DMS53 treated with DMSO at 0.1 percent for 48 hours (cell line): ENCODE data around the gene RIPK3.

Experiments used
- DNase-seq: peaks from one replicate; lab custom pipeline; 2025; ENCODE audit not compliant: unreplicated experiment; lab: John Stamatoyannopoulos, UW

Gene RIPK3

DNA sequence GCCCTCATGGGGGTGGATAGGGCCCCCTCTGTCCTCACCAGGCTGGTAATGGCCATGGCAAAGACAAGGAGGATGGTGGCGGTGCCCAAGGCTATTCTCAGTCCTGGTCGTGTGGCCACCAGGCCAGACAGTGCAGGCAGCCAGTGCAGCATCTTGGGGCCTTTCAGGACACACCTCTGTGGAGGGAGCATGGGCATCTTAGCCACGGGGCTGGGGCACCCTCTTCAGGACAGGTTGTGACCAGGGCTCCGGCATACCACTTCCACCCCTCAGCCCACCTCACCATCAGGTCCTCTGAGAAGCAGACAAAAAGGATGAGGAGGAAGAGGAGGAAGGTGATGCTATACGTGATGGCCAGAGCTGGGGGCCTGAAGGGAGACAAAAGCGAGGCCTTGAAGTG is 15.8 kb downstream of the RIPK3 start:
- DNase-seq = no peak

DNA sequence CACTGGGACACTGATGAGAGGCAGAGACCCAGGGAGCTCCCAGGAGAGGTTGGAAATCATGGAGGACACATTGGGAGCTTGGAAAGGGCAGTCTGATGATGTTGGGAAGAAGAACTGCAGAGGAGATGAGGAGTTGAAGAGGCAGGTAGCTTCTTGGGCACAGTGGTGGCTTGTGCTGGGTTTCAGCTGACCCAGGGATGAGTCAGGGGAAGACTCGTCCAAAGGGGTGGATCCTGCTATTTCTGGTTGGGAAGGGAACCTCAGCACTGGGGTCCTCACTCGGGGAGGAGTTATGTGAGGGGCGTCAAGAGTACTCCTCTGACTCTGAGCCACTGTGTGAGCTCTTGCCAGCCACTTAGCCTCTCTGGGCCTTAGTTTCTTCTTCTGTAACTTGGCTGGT is 16.4 kb downstream of the RIPK3 start:
- DNase-seq = no peak

DNA sequence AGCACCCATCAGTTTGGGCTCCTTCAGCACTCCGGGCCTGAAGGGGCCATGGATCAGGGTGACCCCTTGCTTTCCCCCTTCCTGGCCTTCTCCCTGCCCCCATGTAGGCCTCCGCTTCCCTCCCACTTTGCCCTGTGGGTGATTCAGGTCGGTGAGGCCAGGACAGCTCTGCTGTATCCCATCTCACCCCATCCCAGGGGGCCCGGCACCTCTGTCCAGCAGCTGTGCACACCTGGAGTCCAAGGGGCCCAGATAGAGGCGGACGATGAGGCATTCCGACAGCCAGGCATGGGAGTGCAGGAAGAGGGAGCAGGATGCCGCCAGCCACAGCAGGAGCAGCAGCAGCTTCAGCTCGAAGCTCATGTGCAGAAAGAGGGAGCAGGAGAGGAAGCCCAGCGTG is 17.1 kb downstream of the RIPK3 start:
- no peak for DNase-seq

DNA sequence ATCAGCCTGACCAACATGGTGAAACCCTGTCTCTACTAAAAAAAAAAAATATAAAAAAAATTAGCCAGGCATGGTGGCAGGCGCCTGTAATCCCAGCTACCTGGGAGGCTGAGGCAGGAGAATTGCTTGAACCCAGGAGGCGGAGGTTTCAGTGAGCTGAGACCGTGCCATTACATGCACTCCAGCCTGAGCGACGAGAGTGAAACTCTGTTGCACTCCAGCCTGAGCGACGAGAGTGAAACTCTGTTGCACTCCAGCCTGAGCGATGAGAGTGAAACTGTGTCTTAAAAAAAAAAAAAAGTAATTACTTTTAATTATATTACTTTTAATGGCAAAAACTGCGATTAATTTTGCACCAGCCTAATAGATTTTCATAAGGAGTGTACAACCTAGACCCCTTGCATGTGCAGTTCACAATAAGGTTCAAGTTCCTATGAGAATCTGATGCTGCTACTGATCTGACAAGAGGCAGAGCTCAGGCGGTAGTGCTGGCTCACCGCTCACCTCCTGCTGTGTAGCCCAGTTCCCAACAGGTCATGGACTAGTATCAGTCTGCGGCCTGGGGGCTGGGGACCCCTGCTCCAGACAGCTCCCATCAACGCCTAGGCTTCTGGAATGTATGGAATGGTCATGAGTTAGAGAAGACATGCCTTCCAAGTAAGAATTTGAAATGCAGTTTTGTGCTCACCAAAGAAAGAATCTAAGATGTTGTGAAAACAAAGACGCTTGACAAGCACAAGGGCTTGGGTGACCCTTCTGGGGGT is 18.4 kb downstream of the RIPK3 start:
- no peak for DNase-seq

DNA sequence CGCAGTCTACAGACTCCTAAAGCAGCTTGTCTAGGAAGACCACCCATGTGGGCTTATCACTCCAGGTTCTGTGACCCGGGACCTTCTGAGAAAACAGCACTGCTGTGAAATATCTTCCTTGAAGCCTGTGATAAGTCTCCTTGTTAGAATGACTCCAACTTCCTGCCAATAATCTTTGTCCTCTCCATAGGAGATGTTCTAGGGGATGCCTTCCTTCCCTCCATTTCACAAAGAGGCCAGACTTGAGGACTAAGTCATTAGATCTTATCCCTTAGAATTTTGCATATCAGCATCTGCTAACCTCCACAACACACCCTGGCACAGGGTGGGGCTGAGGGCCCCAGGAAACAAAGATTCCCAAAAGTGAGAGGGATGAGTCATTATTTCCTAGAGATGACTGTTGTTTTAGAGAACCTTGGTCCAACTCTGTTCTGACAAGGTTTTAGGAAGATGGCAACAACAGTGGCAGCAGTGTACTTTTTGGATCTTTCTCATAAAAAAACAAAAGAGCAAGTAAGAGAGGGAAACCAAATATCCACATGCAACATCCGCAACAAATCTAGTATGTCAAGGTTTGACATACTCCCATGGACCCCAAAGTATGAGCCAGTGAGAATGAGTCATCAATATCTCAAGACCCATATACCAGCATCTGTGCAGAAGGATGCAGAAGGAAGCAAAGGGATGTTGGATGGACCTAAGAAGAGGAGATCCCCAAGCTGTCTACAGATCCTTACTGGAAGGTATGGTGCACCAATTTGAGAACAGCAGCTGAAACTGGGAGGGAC is 22.5 kb downstream of the RIPK3 start:
- DNase-seq = no peak

DNA sequence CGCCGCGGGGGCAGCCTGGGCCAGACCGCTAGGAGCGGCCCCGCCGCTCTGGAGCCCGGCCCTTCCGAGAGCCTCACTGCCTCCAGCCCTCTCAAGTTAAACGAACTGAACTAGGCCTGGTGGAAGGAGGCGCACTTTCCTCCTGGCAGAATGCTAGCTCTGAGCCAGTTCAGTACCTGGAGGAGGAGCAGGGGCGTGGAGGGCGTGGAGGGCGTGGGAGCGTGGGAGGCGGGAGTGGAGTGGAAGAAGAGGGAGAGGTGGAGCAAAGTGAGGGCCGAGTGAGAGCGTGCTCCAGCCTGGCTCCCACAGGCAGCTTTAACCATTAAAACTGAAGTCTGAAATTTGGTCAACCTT is 23.2 kb downstream of the RIPK3 start:
- DNase-seq = no peak

DNA sequence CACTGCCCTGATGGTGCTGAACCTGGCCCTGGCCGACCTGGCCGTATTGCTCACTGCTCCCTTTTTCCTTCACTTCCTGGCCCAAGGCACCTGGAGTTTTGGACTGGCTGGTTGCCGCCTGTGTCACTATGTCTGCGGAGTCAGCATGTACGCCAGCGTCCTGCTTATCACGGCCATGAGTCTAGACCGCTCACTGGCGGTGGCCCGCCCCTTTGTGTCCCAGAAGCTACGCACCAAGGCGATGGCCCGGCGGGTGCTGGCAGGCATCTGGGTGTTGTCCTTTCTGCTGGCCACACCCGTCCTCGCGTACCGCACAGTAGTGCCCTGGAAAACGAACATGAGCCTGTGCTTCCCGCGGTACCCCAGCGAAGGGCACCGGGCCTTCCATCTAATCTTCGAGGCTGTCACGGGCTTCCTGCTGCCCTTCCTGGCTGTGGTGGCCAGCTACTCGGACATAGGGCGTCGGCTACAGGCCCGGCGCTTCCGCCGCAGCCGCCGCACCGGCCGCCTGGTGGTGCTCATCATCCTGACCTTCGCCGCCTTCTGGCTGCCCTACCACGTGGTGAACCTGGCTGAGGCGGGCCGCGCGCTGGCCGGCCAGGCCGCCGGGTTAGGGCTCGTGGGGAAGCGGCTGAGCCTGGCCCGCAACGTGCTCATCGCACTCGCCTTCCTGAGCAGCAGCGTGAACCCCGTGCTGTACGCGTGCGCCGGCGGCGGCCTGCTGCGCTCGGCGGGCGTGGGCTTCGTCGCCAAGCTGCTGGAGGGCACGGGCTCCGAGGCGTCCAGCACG is 23.8 kb downstream of the RIPK3 start:
- no peak for DNase-seq

DNA sequence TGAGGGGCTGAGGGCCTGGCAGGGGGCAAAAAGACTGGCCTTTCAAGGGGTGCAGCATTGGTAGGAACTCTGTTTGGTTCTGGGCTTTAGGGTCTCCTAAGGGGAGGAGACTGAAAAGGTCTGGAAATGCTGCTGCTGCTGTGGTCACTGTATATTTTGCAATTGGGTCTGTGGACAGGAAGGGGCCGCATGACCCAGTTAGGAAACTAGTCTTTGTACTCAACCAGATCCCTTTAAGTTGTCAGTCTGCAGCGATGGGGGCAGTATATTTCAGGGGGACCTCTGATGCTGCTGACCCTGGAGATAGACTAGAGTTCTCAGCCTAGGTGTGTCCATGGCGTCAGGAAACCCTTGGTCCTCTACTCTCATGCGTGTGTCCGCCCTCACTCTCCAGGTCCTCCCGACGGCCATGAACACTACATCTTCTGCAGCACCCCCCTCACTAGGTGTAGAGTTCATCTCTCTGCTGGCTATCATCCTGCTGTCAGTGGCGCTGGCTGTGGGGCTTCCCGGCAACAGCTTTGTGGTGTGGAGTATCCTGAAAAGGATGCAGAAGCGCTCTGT is 24.5 kb downstream of the RIPK3 start:
- no peak for DNase-seq

DNA sequence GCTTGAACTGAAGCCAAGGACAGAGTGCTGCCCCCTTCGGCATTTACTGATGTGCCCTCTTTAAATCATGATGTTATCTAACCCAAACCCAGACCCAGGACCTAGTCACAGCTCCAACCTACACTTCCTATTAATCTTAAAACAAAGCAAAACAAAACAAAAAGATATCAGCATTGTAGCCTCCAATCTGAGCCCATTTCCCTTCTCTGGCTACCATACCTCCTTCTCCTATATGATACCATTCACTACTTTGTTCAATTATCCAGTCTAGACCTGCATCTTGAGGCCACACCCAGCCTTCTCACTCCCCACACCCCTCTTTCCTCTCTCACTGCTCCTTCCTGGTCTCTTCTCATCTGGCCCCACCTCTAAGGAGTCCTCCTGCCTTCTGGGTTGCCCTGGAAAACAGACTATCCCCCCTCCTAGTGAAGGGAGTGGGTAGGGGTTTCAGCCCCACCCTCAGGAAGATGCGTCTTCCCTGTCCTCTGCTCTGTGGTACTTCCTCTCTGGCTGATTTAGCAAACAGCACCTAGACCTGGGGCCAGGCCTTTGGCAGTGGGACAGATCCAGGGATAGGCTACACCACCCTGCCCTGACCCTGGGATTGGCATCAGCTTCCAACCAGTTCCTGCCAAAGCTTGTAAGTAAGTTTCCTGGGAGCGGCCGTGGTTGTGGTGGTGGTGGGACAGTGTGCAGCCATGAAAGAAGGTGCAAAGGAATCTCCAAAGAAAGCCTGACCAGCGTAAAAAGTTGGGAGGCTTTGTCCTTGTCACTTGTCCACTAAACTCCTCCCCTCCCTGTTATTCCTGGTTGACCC is 25.2 kb downstream of the RIPK3 start:
- DNase-seq = no peak

DNA sequence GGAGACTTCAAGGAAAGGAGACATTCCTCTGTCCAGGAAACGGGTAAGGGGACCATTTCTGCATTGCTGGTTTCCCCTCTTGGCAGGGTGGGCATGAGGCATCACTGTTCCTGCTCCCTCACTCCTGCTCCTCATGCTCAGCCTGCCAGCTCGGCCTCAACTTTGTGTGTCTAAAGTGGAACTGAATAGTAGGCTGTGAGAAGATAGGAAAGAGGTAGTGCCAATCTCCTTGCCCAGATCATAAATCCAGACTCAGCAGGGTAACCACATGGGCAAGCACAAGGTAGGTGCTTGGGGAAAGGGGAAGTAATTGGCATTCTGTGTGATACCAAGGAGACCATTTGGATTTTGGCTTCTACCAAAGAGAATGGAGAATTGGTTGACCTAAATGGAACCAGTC is 25.9 kb downstream of the RIPK3 start:
- DNase-seq = no peak

DNA sequence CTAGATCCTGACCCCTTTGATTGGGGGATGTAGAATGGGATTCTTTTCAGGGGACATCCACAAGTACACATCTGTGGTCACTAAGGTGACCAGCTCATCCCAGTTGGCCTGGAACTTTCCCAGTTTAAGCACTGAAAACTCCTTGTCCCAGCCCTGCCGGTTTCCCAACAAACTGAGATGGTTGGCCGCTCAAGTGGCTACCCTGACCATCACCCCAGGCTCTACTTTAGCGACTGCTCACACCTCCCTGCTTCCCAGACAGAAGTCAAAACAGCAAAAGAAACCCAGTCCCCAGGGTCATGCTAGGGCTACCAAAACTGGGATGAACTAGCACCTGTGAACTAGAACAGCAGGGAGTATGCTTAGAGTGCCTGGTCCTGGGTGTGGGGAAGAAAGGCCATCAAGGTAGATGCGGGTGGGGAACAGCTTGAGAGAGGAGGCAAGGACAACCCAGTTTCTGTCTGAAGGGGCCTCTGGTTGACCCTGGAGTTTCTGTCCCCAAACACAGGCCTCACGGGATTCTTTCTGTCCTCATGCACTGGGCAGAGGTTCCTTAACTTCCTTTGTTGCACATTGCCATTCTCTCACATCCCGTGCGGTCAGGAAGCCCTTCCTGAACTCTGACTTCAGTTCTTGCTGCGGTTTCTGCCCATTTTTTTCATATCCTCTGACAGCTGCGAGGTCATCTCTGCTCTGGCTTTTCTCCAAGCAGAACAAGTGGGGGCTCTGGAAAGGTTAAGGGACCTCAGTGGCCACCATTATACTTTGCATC is 26.9 kb downstream of the RIPK3 start:
- no peak for DNase-seq

DNA sequence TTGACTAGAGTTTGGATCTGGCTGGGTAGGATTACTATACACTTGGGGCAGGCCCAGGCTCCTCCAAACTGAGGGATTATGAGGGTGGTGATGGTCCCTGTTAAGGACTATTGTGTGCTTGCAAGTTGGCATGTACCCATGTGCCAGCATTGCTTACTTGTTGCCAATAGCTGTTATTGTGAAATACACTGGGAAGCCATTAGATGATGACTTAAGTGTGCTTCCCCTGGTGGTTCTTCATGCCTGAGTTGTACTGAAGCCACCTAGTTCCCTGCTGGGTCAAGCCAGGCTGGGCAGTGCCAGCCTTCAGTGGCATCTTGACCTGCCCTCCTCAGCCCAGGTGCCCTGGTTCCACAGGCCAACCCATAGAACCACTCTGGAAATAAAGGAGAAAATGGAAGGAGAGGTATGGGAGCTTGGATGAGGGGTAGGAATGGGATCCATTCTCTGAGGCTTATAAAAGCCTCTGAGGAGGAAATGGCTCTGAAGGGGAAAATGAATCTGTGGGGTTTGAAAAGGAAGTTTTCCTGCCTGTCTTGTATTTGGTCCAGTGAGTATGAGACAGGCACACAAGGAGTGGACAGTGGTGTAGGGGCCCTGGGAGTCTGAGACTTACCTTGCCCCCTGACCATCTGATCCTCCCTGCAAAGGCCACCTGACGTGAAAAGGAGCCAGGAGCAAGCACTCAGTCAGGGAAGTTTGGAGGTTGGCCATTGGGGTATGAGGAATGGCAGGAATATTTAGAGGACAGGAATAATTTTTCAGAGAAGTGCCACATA is 27.8 kb downstream of the RIPK3 start:
- DNase-seq = no peak

DNA sequence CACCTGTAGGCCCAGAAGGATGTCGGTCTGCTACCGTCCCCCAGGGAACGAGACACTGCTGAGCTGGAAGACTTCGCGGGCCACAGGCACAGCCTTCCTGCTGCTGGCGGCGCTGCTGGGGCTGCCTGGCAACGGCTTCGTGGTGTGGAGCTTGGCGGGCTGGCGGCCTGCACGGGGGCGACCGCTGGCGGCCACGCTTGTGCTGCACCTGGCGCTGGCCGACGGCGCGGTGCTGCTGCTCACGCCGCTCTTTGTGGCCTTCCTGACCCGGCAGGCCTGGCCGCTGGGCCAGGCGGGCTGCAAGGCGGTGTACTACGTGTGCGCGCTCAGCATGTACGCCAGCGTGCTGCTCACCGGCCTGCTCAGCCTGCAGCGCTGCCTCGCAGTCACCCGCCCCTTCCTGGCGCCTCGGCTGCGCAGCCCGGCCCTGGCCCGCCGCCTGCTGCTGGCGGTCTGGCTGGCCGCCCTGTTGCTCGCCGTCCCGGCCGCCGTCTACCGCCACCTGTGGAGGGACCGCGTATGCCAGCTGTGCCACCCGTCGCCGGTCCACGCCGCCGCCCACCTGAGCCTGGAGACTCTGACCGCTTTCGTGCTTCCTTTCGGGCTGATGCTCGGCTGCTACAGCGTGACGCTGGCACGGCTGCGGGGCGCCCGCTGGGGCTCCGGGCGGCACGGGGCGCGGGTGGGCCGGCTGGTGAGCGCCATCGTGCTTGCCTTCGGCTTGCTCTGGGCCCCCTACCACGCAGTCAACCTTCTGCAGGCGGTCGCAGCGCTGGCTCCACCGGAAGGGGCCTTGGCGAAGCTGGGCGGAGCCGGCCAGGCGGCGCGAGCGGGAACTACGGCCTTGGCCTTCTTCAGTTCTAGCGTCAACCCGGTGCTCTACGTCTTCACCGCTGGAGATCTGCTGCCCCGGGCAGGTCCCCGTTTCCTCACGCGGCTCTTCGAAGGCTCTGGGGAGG is 28.9 kb downstream of the RIPK3 start, which contains the start of gene LTB4R:
Gene LTB4R (plus strand): TSS at position 857 of the 959 bp plus-strand sequence. CDS start 4,150 bp downstream, outside the sequence.
- DNase-seq = peak; percentile 65

DNA sequence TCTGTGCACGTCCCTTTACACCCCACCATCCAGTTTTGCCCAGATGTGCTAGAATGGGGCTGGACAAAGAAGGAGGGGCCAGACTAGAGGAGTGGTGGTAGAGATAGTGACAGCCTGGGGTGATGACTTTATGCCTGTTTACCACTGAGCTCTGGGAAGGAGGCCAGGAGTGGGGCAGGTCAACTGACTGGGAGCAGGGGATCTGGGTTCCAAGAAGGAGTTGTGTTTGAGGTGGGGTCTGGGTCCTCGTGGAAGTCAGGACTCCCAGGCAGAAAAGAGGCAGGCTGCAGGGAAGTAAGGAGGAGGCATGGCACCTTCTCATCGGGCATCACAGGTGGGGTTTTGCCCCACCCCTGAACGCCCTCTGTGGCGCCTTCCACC is 29.5 kb downstream of the RIPK3 start:
- no peak for DNase-seq

DNA sequence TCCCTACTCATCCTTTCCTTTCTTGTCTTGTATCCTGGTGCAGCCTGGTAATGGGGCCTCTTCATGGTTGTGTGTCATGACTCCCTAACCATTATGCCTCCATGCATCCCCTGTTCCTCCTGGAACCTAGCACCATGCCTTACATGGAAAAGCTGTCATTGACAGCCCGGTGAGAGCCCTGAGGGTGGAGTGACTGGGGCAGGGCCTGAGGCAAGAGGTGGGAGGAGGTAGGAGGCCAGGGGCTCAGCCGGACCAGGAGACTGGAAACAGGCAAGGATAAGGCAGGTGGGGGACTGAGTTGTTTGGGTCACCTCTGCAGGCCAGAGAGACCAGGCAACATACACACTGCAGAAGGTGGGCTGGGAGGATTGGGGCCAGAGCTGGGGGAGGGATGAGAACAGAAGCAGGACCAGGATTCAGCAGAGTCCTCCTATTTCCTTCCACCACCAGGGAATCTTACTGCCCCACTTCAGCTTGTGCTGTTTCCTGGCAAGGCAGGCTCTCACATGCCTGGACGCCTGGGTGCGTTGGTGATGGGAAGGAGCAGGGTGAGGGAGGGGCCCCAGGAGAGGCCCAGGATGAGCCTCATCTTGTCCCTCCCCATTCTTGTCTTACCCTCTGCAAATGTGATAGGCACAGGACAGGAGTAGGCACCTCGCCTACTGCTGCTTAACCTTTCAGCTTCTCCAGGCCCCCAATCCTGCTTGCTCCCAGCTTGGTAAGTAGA is 30.1 kb downstream of the RIPK3 start, which contains the start of gene LTB4R2:
Gene LTB4R2 (plus strand): TSS at position 603 of the 727 bp plus-strand sequence. CDS start 525 bp downstream, outside the sequence.
- no peak for DNase-seq

DNA sequence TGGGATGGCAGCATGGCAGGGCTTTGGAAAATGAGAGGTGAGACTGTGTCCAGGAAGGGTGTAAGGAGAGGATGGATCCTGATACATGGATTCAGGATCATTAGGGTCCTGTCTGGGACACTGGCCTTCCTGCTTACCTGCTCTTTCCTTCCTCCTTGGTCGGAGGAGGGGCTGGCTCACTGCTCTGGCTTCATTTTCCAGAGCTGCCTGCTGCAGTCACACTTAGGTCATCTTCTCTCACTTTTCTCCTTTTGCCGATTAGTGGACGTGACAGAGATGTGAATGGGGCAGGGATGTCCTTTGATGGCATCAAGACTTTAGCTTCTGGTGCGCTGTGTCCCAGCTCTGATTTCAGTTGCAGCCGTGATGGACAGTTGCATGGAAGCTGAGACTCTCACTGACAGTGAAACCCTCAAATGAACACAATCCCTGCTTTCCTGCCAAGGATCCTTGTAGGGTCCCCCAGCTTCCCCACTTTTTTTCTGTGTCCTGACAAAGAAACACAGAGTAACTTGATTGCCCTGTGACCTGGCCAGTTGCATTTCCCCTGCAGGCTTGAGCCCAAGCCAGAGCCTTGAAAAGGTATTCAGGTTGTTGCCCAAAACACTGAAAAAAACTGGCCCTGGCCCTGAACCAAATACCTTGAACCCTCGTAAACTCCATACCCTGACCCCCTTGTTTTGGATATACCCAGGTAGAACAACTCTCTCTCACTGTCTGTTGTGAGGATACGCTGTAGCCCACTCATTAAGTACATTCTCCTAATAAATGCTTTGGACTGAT is 31.3 kb downstream of the RIPK3 start:
- no peak for DNase-seq
